GM19452 (cell line): ENCODE data around the gene GNB1L.
"Not testable (repeated sequence)": the region's sequence is repeated elsewhere in the genome, so short reads cannot be mapped to it uniquely, and the experiment has no call there.

Source experiments
- ATAC-seq: cut with Tn5 transposase; IDR thresholded peaks from one replicate; pipeline ENCODE4 v1.9.1; 2021; ENCODE audit not compliant: unreplicated experiment

The GNB1L gene

GRCh38 chr22:19890502-19891316 lies 36.0 kb upstream of the GNB1L start:
- ATAC-seq: no peak

GRCh38 chr22:19889951-19890350 lies 35.3 kb upstream of the GNB1L start:
- no peak for ATAC-seq

GRCh38 chr22:19888131-19888746 lies 33.6 kb upstream of the GNB1L start:
- ATAC-seq: no peak

- ATAC-seq: no peak
These were observed 32.7 kb upstream of the GNB1L start for GRCh38 chr22:19887256-19887985.

- no peak for ATAC-seq
These were observed 32.1 kb upstream of the GNB1L start for GRCh38 chr22:19886605-19887255.

GRCh38 chr22:19885841-19886592 lies 31.3 kb upstream of the GNB1L start:
- no peak for ATAC-seq

- ATAC-seq: no peak
These were observed 30.5 kb upstream of the GNB1L start for GRCh38 chr22:19884954-19885751.

- no peak for ATAC-seq
These were observed 29.7 kb upstream of the GNB1L start for GRCh38 chr22:19884161-19884953.

GRCh38 chr22:19883446-19883845 lies 28.8 kb upstream of the GNB1L start:
- not testable (repeated sequence) for ATAC-seq

- no peak for ATAC-seq
These were observed 28.0 kb upstream of the GNB1L start for GRCh38 chr22:19882446-19883381.

- no peak for ATAC-seq
These were observed 26.3 kb upstream of the GNB1L start for GRCh38 chr22:19880786-19881569.

- ATAC-seq: no peak
These were observed 25.5 kb upstream of the GNB1L start for GRCh38 chr22:19879992-19880785.

GRCh38 chr22:19879643-19879991 lies 24.9 kb upstream of the GNB1L start:
- no peak for ATAC-seq

- no peak for ATAC-seq
These were observed 24.5 kb upstream of the GNB1L start for GRCh38 chr22:19879246-19879570.

GRCh38 chr22:19878461-19879245 lies 24.0 kb upstream of the GNB1L start:
- no peak for ATAC-seq
